ENCODE results near the gene ANKRD31.

The ANKRD31 gene

GRCh38 chr5:75156585-75156984 lies 80.1 kb downstream of the ANKRD31 start:
- no peak for ATAC-seq
- TF ChIP-seq ISL1 (CRISPR knock-in tag; IDR thresholded peaks at IDR 0.05): no peak
- TF ChIP-seq CSRNP3 (CRISPR knock-in tag; IDR thresholded peaks at IDR 0.05): no peak
- no peak for TF ChIP-seq ZNF8 (CRISPR knock-in tag; IDR thresholded peaks at IDR 0.05)

- peak; percentile 11; the same call in 1 of the 2 replicates for TF ChIP-seq ISL1 (CRISPR knock-in tag; IDR thresholded peaks at IDR 0.05)
- TF ChIP-seq ZNF70 (CRISPR knock-in tag; IDR thresholded peaks at IDR 0.05): no peak
- TF ChIP-seq TCF4 (CRISPR knock-in tag; IDR thresholded peaks at IDR 0.05; ENCODE audit: borderline replicate concordance): no peak
- no peak for ATAC-seq
Measured at GRCh38 chr5:75152860-75153259, 83.8 kb downstream of the ANKRD31 start.

GRCh38 chr5:75148051-75148450 lies 88.6 kb downstream of the ANKRD31 start:
- no peak for ATAC-seq
- TF ChIP-seq CSDC2 (CRISPR knock-in tag; IDR thresholded peaks at IDR 0.05) (no peak), ZC3H10 (CRISPR knock-in tag; IDR thresholded peaks at IDR 0.05) (no peak), PPARA (CRISPR knock-in tag; IDR thresholded peaks at IDR 0.05; ENCODE audit: borderline replicate concordance) (no peak), ESRRG (CRISPR knock-in tag; IDR thresholded peaks at IDR 0.05) (no peak), ISL1 (CRISPR knock-in tag; IDR thresholded peaks at IDR 0.05) (no peak), BACH2 (CRISPR knock-in tag; IDR thresholded peaks at IDR 0.05; ENCODE audit: borderline replicate concordance) (no peak), ZFP30 (CRISPR knock-in tag; IDR thresholded peaks at IDR 0.05) (no peak), ZNF8 (CRISPR knock-in tag; IDR thresholded peaks at IDR 0.05) (no peak), SNAI2 (CRISPR knock-in tag; IDR thresholded peaks at IDR 0.05) (no peak), PATZ1 (CRISPR knock-in tag; IDR thresholded peaks at IDR 0.05; ENCODE audit: borderline replicate concordance) (no peak), ZNF70 (CRISPR knock-in tag; IDR thresholded peaks at IDR 0.05) (no peak)

GRCh38 chr5:75142566-75143136 lies 94.0 kb downstream of the ANKRD31 start:
- TF ChIP-seq BACH2 (CRISPR knock-in tag; IDR thresholded peaks at IDR 0.05; ENCODE audit: borderline replicate concordance) (no peak), OSR1 (CRISPR knock-in tag; IDR thresholded peaks at IDR 0.05) (no peak), ZC3H10 (CRISPR knock-in tag; IDR thresholded peaks at IDR 0.05) (no peak), TSHZ2 (CRISPR knock-in tag; IDR thresholded peaks at IDR 0.05) (no peak), PATZ1 (CRISPR knock-in tag; IDR thresholded peaks at IDR 0.05; ENCODE audit: borderline replicate concordance) (no peak), ZNF8 (CRISPR knock-in tag; IDR thresholded peaks at IDR 0.05) (no peak), CSRNP3 (CRISPR knock-in tag; IDR thresholded peaks at IDR 0.05) (no peak)
- ATAC-seq: no peak

- ATAC-seq: no peak
- TF ChIP-seq POU6F1 (CRISPR knock-in tag; IDR thresholded peaks at IDR 0.05; ENCODE audit: borderline replicate concordance, low read depth) (no peak), CREB5 (CRISPR knock-in tag; IDR thresholded peaks at IDR 0.05; ENCODE audit: low read depth) (no peak), TOX (CRISPR knock-in tag; IDR thresholded peaks at IDR 0.05; ENCODE audit: borderline replicate concordance) (no peak), ZFP3 (CRISPR knock-in tag; IDR thresholded peaks at IDR 0.05) (no peak), ZC3H10 (CRISPR knock-in tag; IDR thresholded peaks at IDR 0.05) (no peak), SNAI2 (CRISPR knock-in tag; IDR thresholded peaks at IDR 0.05) (no peak), CSRNP3 (CRISPR knock-in tag; IDR thresholded peaks at IDR 0.05) (no peak), ZNF8 (CRISPR knock-in tag; IDR thresholded peaks at IDR 0.05) (no peak), OSR1 (CRISPR knock-in tag; IDR thresholded peaks at IDR 0.05) (no peak)
Measured at GRCh38 chr5:75140277-75140676, 96.4 kb downstream of the ANKRD31 start.
